GM13977 (cell line): ENCODE results near the gene ZEB2.

ENCODE experiments used
- DNase-seq: peaks from one replicate; pipeline ENCODE4 v3.0.0; 2012; ENCODE audit warnings: low spot score
- CTCF ChIP-seq: IDR thresholded peaks from 2 replicates; pipeline ENCODE4 v1.5.1; 2012; ENCODE audit warnings: mild to moderate bottlenecking, control low read depth; ENCODE audit not compliant: insufficient read depth; ENCODE audit errors: extremely low read depth, missing control alignments
- in situ Hi-C: fragments of 300-500 bp; cut with MboI; formaldehyde crosslinking; loops from one replicate; pipeline ENCODE4 v1.12.0; 2022; ENCODE audit warnings: low sequenced_read_pairs, low pct_unique_long_range_greater_than_20kb, mixed read lengths, inconsistent platforms; ENCODE audit not compliant: unreplicated experiment

The ZEB2 gene

GRCh38 chr2:144501118-144501517 is 18.8 kb downstream of the ZEB2 start:
- no peak for DNase-seq
- no peak for TF ChIP-seq CTCF
- in situ Hi-C loops: no loop called here

GRCh38 chr2:144500563-144500962 is 19.4 kb downstream of the ZEB2 start:
- DNase-seq: no peak
- in situ Hi-C loops: no loop called here
- TF ChIP-seq CTCF: no peak

- TF ChIP-seq CTCF: no peak
- DNase-seq: no peak
- in situ Hi-C loops: no loop called here
These were observed 21.6 kb downstream of the ZEB2 start for GRCh38 chr2:144498277-144498676.

GRCh38 chr2:144496977-144497598 is 22.8 kb downstream of the ZEB2 start:
- TF ChIP-seq CTCF: no peak
- no peak for DNase-seq
- in situ Hi-C loops: no loop called here

- no peak for TF ChIP-seq CTCF
- in situ Hi-C loops: no loop called here
- DNase-seq: no peak
These were observed 23.6 kb downstream of the ZEB2 start for GRCh38 chr2:144496092-144496976.

GRCh38 chr2:144495227-144496091 is 24.5 kb downstream of the ZEB2 start:
- DNase-seq: no peak
- in situ Hi-C loops: no loop called here
- no peak for TF ChIP-seq CTCF
